Neural progenitor cell (in vitro differentiated cells): Measurements from ENCODE around the gene FAAP24. TPM values are rescaled to one million over a fixed set of nuclear protein-coding genes. Genes with fewer than 3 reads are reported as not detected.
"Not testable (repeated sequence)": the region's sequence is repeated elsewhere in the genome, so short reads cannot be mapped to it uniquely, and the experiment has no call there.

Experiments used
- DNase-seq: peaks from one replicate; pipeline ENCODE4 v3.0.0-alpha.2; 2016; ENCODE audit warnings: low spot score
- H2AFZ ChIP-seq: fragments of 200-600 bp; sonication (generic); replicated peaks from 2 replicates; pipeline ENCODE4 v1.6.1; 2016; ENCODE audit warnings: antibody characterized with exemption
- H3F3A ChIP-seq: fragments of 200-600 bp; sonication (generic); 2 replicates; pipeline ENCODE4 v1.6.1; 2016; ENCODE audit warnings: antibody characterized with exemption, low read depth
- H3K27ac ChIP-seq: fragments of 200-600 bp; sonication (generic); 2 replicates; pipeline ENCODE4 v1.5.1; 2016; ENCODE audit warnings: mild to moderate bottlenecking
- H3K27me3 ChIP-seq: fragments of 200-600 bp; sonication (generic); 2 replicates; pipeline ENCODE4 v1.6.1; 2016; ENCODE audit warnings: mild to moderate bottlenecking, moderate library complexity
- H3K36me3 ChIP-seq: fragments of 200-600 bp; sonication (generic); 2 replicates; pipeline ENCODE4 v1.5.1; 2016
- H3K4me1 ChIP-seq: fragments of 200-600 bp; sonication (generic); 2 replicates; pipeline ENCODE4 v1.6.1; 2016; ENCODE audit warnings: mixed run types
- H3K4me2 ChIP-seq: fragments of 200-600 bp; sonication (generic); 2 replicates; pipeline ENCODE4 v1.6.1; 2016
- H3K4me3 ChIP-seq: fragments of 200-600 bp; sonication (generic); 2 replicates; pipeline ENCODE4 v1.5.1; 2016
- H3K79me2 ChIP-seq: fragments of 200-600 bp; sonication (generic); 2 replicates; pipeline ENCODE4 v1.6.1; 2016; ENCODE audit warnings: low read depth
- H3K9ac ChIP-seq: fragments of 200-600 bp; sonication (generic); 2 replicates; pipeline ENCODE4 v1.6.1; 2016
- H3K9me3 ChIP-seq: fragments of 200-600 bp; sonication (generic); 2 replicates; pipeline ENCODE4 v1.5.1; 2016; ENCODE audit warnings: low read depth
- H4K20me1 ChIP-seq: fragments of 200-600 bp; sonication (generic); 2 replicates; pipeline ENCODE4 v1.6.1; 2016; ENCODE audit warnings: low read depth
- H3K27ac Mint-ChIP-seq: 3 replicates; pipeline ENCODE4 v1.8.0; 2021; ENCODE audit warnings: mixed read lengths
- H3K27me3 Mint-ChIP-seq: 2 replicates; pipeline ENCODE4 v1.8.0; 2022; ENCODE audit warnings: low read depth, mild to moderate bottlenecking, inconsistent platforms, moderate library complexity, mixed read lengths; ENCODE audit not compliant: insufficient read depth
- H3K36me3 Mint-ChIP-seq: 3 replicates; pipeline ENCODE4 v1.8.0; 2021; ENCODE audit warnings: mixed read lengths
- H3K4me1 Mint-ChIP-seq: 3 replicates; pipeline ENCODE4 v1.8.0; 2021; ENCODE audit warnings: mixed read lengths
- H3K4me3 Mint-ChIP-seq: 3 replicates; pipeline ENCODE4 v1.8.0; 2021; ENCODE audit warnings: mild to moderate bottlenecking, moderate library complexity, mixed read lengths
- H3K9me3 Mint-ChIP-seq: 3 replicates; pipeline ENCODE4 v1.8.0; 2020; ENCODE audit warnings: mixed read lengths
- CTCF ChIP-seq: fragments of 200-600 bp; sonication (generic); IDR thresholded peaks from 2 replicates; pipeline ENCODE4 v1.5.1; 2017; ENCODE audit warnings: antibody characterized with exemption, mild to moderate bottlenecking
- EZH2 ChIP-seq: fragments of 200-600 bp; sonication (generic); IDR thresholded peaks from 2 replicates; pipeline ENCODE4 v1.6.1; 2017; ENCODE audit warnings: antibody characterized with exemption, mild to moderate bottlenecking, moderate library complexity
- EZH2phosphoT487 ChIP-seq: fragments of 200-600 bp; sonication (generic); IDR thresholded peaks from 2 replicates; pipeline ENCODE4 v1.6.1; 2017; ENCODE audit warnings: antibody characterized with exemption
- total RNA-seq: library from RNA; depleted of rRNA; stranded (reverse); fragments of >200 nt; gene quantifications from 2 replicates; pipeline ENCODE4 v1.2.3, GENCODE V29; 2015; ENCODE audit warnings: low replicate concordance

FAAP24 gene
- total RNA-seq, 1 donor from 2014 or later: 2.7 TPM

- Mint-ChIP-seq H3K4me1 (no peaks in the 10 kb centered on the region), H3K27ac (no peak overlapping the region), H3K36me3 (peaks cover 14% of the 10 kb centered on the region), H3K27me3 (peaks cover 3% of the 10 kb centered on the region), H3K9me3 (no peaks in the 10 kb centered on the region), H3K4me3 (no peak overlapping the region)
- Histone ChIP-seq H3K27me3 (no peaks in the 10 kb centered on the region), H3K27ac (no peak overlapping the region), H3K79me2 (no peaks in the 10 kb centered on the region), H3F3A (no peaks in the 10 kb centered on the region), H3K9ac (no peak overlapping the region), H3K9me3 (no peaks in the 10 kb centered on the region), H3K4me1 (no peaks in the 10 kb centered on the region), H2AFZ (no peak overlapping the region), H3K4me3 (no peak overlapping the region), H3K4me2 (no peak overlapping the region), H4K20me1 (no peaks in the 10 kb centered on the region), H3K36me3 (no peaks in the 10 kb centered on the region)
- DNase-seq: no peak
- no peak for TF ChIP-seq CTCF
- TF ChIP-seq EZH2: no peak
- no peak for TF ChIP-seq EZH2phosphoT487
These were observed 16.7 kb downstream of the FAAP24 start for GRCh38 chr19:32988724-32989123.

- H2AFZ ChIP-seq, H3K36me3 ChIP-seq, DNase-seq, H3K27ac ChIP-seq, H3F3A ChIP-seq, H3K79me2 ChIP-seq, H4K20me1 ChIP-seq, H3K27me3 ChIP-seq, H3K4me3 Mint-ChIP-seq, H3K9me3 ChIP-seq, H3K9ac ChIP-seq, H3K9me3 Mint-ChIP-seq, H3K27me3 Mint-ChIP-seq, H3K4me2 ChIP-seq, H3K4me1 ChIP-seq, H3K4me3 ChIP-seq, H3K4me1 Mint-ChIP-seq, H3K27ac Mint-ChIP-seq: not testable (repeated sequence)
- H3K36me3 Mint-ChIP-seq: peaks cover 10% of the 10 kb centered on the region
These were observed 23.9 kb downstream of the FAAP24 start for GRCh38 chr19:32995966-32996365.

- not testable (repeated sequence) for H3K36me3 ChIP-seq, H3K4me1 ChIP-seq, H3K4me1 Mint-ChIP-seq, H3K9ac ChIP-seq, H3K27me3 Mint-ChIP-seq, H3K27ac Mint-ChIP-seq, H3F3A ChIP-seq, H3K79me2 ChIP-seq, H3K27me3 ChIP-seq, H3K4me3 ChIP-seq, H2AFZ ChIP-seq, H3K9me3 Mint-ChIP-seq, H3K9me3 ChIP-seq, H3K27ac ChIP-seq, H3K4me3 Mint-ChIP-seq, H4K20me1 ChIP-seq, DNase-seq, H3K4me2 ChIP-seq
- H3K36me3 Mint-ChIP-seq: peaks cover 10% of the 10 kb centered on the region
These were observed 25.0 kb downstream of the FAAP24 start for GRCh38 chr19:32997061-32997464.

GRCh38 chr19:32997716-32998355, 25.8 kb downstream of the FAAP24 start:
- Histone ChIP-seq H3K4me3 (no peak overlapping the region), H3F3A (no peaks in the 10 kb centered on the region), H4K20me1 (no peaks in the 10 kb centered on the region), H3K4me2 (no peak overlapping the region), H3K27ac (no peak overlapping the region), H3K79me2 (no peaks in the 10 kb centered on the region), H3K9ac (no peak overlapping the region), H3K9me3 (no peaks in the 10 kb centered on the region), H3K36me3 (no peaks in the 10 kb centered on the region), H3K4me1 (no peaks in the 10 kb centered on the region), H3K27me3 (no peaks in the 10 kb centered on the region), H2AFZ (no peak overlapping the region)
- H3K4me3 Mint-ChIP-seq: no peak overlapping the region
- no peaks in the 10 kb centered on the region for H3K4me1 Mint-ChIP-seq
- peaks cover 2% of the 10 kb centered on the region for H3K27me3 Mint-ChIP-seq
- no peaks in the 10 kb centered on the region for H3K9me3 Mint-ChIP-seq
- no peak for TF ChIP-seq EZH2
- no peak for TF ChIP-seq EZH2phosphoT487
- TF ChIP-seq CTCF: no peak
- H3K27ac Mint-ChIP-seq: no peak overlapping the region
- no peak for DNase-seq
- peaks cover 10% of the 10 kb centered on the region for H3K36me3 Mint-ChIP-seq
